Stimulated activated CD4-positive, alpha-beta T cell treated with anti-CD3 and anti-CD28 coated beads, Interleukin-1b, Interleukin-23, amount 100 ng/mL, for 24 hours (primary cell): ENCODE data around the gene HPCAL1.
A peak's percentile ranks its signal among the peaks of the same experiment; 100 is the strongest.
"Not testable (repeated sequence)": the region's sequence is repeated elsewhere in the genome, so short reads cannot be mapped to it uniquely, and the experiment has no call there.

Source experiments
- DNase-seq, 4 experiments: peaks; one replicate each; pipeline ENCODE4 v3.0.0-alpha.2; 2020; ENCODE audit warnings: low read depth in 4 of 4, low spot score in 1 of 4

Gene HPCAL1

GRCh38 chr2:10284108-10284870 lies 18.4 kb upstream of the HPCAL1 start:
- no peak for DNase-seq

GRCh38 chr2:10285191-10285555 lies 17.5 kb upstream of the HPCAL1 start:
- DNase-seq = no peak

GRCh38 chr2:10285556-10286198 lies 17.0 kb upstream of the HPCAL1 start:
- no peak for DNase-seq

GRCh38 chr2:10286216-10287037 lies 16.3 kb upstream of the HPCAL1 start:
- DNase-seq = no peak

GRCh38 chr2:10287761-10288160 lies 14.9 kb upstream of the HPCAL1 start:
- no peak for DNase-seq

GRCh38 chr2:10288606-10289005 lies 14.1 kb upstream of the HPCAL1 start:
- DNase-seq = no peak

GRCh38 chr2:10289352-10289751 lies 13.4 kb upstream of the HPCAL1 start:
- DNase-seq = no peak

- DNase-seq = no peak
Observed at GRCh38 chr2:10289891-10290290, 12.8 kb upstream of the HPCAL1 start.

GRCh38 chr2:10291376-10291775 lies 11.3 kb upstream of the HPCAL1 start:
- not testable (repeated sequence) for DNase-seq

GRCh38 chr2:10292033-10292432 lies 10.7 kb upstream of the HPCAL1 start:
- DNase-seq = no peak

GRCh38 chr2:10293603-10294002 lies 9.1 kb upstream of the HPCAL1 start:
- no peak for DNase-seq

- no peak for DNase-seq
Observed at GRCh38 chr2:10294077-10294476, 8.6 kb upstream of the HPCAL1 start.

- DNase-seq = not testable (repeated sequence)
Observed at GRCh38 chr2:10295649-10296048, 7.1 kb upstream of the HPCAL1 start.

- no peak for DNase-seq
Observed at GRCh38 chr2:10296142-10296541, 6.6 kb upstream of the HPCAL1 start.

- no peak for DNase-seq
Observed at GRCh38 chr2:10297191-10297830, 5.4 kb upstream of the HPCAL1 start.

GRCh38 chr2:10297959-10298531 lies 4.7 kb upstream of the HPCAL1 start:
- DNase-seq = peak in 2 of 4 experiments; percentile 41 to 51

- DNase-seq = not testable (repeated sequence)
Observed at GRCh38 chr2:10298777-10299176, 3.9 kb upstream of the HPCAL1 start.

GRCh38 chr2:10300328-10300920 lies 2.3 kb upstream of the HPCAL1 start:
- DNase-seq = no peak

GRCh38 chr2:10300997-10301940 lies 1.4 kb upstream of the HPCAL1 start:
- no peak for DNase-seq
